CD14-positive monocyte (primary cell): ENCODE results near the gene AMELY. TPM values are rescaled to one million over a fixed set of nuclear protein-coding genes. Genes with fewer than 3 reads are reported as not detected.
"Not testable (repeated sequence)": the region's sequence is repeated elsewhere in the genome, so short reads cannot be mapped to it uniquely, and the experiment has no call there.

ENCODE experiments used
- DNase-seq, 3 donors: peaks; one replicate each; pipeline ENCODE4 v3.0.0-alpha.2; 2011 to 2022
- H2AFZ ChIP-seq: 2 replicates; pipeline ENCODE4 v1.6.0; 2012; ENCODE audit warnings: mild to moderate bottlenecking, low read depth, low read length, inconsistent platforms; ENCODE audit not compliant: insufficient read depth, poor library complexity, severe bottlenecking
- H3K27ac ChIP-seq, 2 donors: 1 replicate in 1 of 2; 2 replicates in 1 of 2; pipeline ENCODE4 v1.5.1; 2012 to 2013; ENCODE audit warnings: low read length in 2 of 2, control low read depth in 1 of 2, inconsistent platforms in 1 of 2, low read depth in 1 of 2, mild to moderate bottlenecking in 1 of 2
- H3K27me3 ChIP-seq, 2 donors: one replicate each; pipeline versions ENCODE4 v1.6.0 to v1.6.1; 2011 to 2013; ENCODE audit warnings: low read length in 2 of 2; ENCODE audit not compliant: control insufficient read depth in 2 of 2, insufficient read depth in 2 of 2
- H3K36me3 ChIP-seq, 2 donors: replicated peaks in 1 of 2; 1 replicate in 1 of 2; 2 replicates in 1 of 2; pipeline versions ENCODE4 v1.5.1 to v1.6.1; 2012 to 2013; ENCODE audit warnings: low read length in 2 of 2, control low read depth in 1 of 2, inconsistent platforms in 1 of 2, mild to moderate bottlenecking in 1 of 2; ENCODE audit not compliant: insufficient read depth in 2 of 2, control insufficient read depth in 1 of 2
- H3K4me1 ChIP-seq, 2 donors: 1 replicate in 1 of 2; 2 replicates in 1 of 2; pipeline versions ENCODE4 v1.5.1 to v1.6.1; 2012 to 2013; ENCODE audit warnings: low read length in 2 of 2, control low read depth in 1 of 2, inconsistent platforms in 1 of 2, mild to moderate bottlenecking in 1 of 2, moderate library complexity in 1 of 2; ENCODE audit not compliant: insufficient read depth in 2 of 2, control insufficient read depth in 1 of 2
- H3K4me2 ChIP-seq: replicated peaks from 2 replicates; pipeline ENCODE3; 2012; ENCODE audit warnings: low read length, moderate library complexity, mild to moderate bottlenecking; ENCODE audit not compliant: poor library complexity, severe bottlenecking; ENCODE audit errors: extremely low read depth
- H3K4me3 ChIP-seq, 3 experiments: fragments of 200-600 bp in 1 of 3; sonication (generic) in 1 of 3; replicated peaks in 1 of 3; 1 replicate in 2 of 3; 2 replicates in 1 of 3; pipeline ENCODE4 v1.5.1; 2011 to 2013; ENCODE audit warnings: low read length in 3 of 3, mild to moderate bottlenecking in 3 of 3, control low read depth in 2 of 3, low read depth in 2 of 3, inconsistent platforms in 1 of 3, moderate library complexity in 1 of 3
- H3K79me2 ChIP-seq: 2 replicates; pipeline ENCODE4 v1.6.0; 2012; ENCODE audit warnings: mild to moderate bottlenecking, control low read depth, inconsistent platforms, low read length, moderate library complexity; ENCODE audit not compliant: insufficient read depth
- H3K9ac ChIP-seq: 2 replicates; pipeline ENCODE4 v1.6.0; 2017; ENCODE audit warnings: low read length, mild to moderate bottlenecking; ENCODE audit not compliant: insufficient read depth, poor library complexity, severe bottlenecking
- H3K9me3 ChIP-seq, 2 donors: replicated peaks in 1 of 2; 1 replicate in 1 of 2; 2 replicates in 1 of 2; pipeline versions ENCODE4 v1.5.1 to v1.6.1; 2012 to 2013; ENCODE audit warnings: low read length in 2 of 2, control low read depth in 1 of 2; ENCODE audit not compliant: control insufficient read depth in 1 of 2, insufficient read depth in 1 of 2
- H4K20me1 ChIP-seq: 2 replicates; pipeline ENCODE4 v1.6.0; 2012; ENCODE audit warnings: mild to moderate bottlenecking, low read length, control low read depth, moderate library complexity; ENCODE audit not compliant: insufficient read depth
- H3K27ac Mint-ChIP-seq, 7 donors: one replicate each; pipeline ENCODE4 v1.8.0; 2020; ENCODE audit warnings: mild to moderate bottlenecking in 7 of 7, mixed read lengths in 7 of 7, moderate library complexity in 6 of 7, inconsistent platforms in 2 of 7
- H3K27me3 Mint-ChIP-seq, 3 donors: one replicate each; pipeline ENCODE4 v1.8.0; 2021 to 2022; ENCODE audit warnings: low read depth in 3 of 3, mild to moderate bottlenecking in 3 of 3, mixed read lengths in 3 of 3, moderate library complexity in 3 of 3, inconsistent platforms in 1 of 3
- H3K36me3 Mint-ChIP-seq, 2 donors: one replicate each; pipeline ENCODE4 v1.8.0; 2020; ENCODE audit warnings: mixed read lengths in 2 of 2, inconsistent platforms in 1 of 2, mild to moderate bottlenecking in 1 of 2
- H3K4me1 Mint-ChIP-seq: one replicate; pipeline ENCODE4 v1.8.0; 2020; ENCODE audit warnings: mild to moderate bottlenecking, mixed read lengths
- H3K4me3 Mint-ChIP-seq, 2 donors: one replicate each; pipeline ENCODE4 v1.8.0; 2020; ENCODE audit warnings: mild to moderate bottlenecking in 2 of 2, mixed read lengths in 2 of 2, moderate library complexity in 1 of 2
- H3K9me3 Mint-ChIP-seq, 7 donors: one replicate each; pipeline ENCODE4 v1.8.0; 2020 to 2022; ENCODE audit warnings: mixed read lengths in 7 of 7, mild to moderate bottlenecking in 6 of 7, moderate library complexity in 6 of 7, inconsistent platforms in 2 of 7
- CTCF ChIP-seq: fragments of 200-600 bp; IDR thresholded peaks from one replicate; pipeline ENCODE4 v1.8.0; 2022; ENCODE audit warnings: antibody characterized with exemption, mild to moderate bottlenecking
- WGBS: methylation state at CpG from one replicate; pipeline ENCODE4 v1.1.5; 2013; ENCODE audit warnings: missing lambda C conversion rate; ENCODE audit not compliant: insufficient coverage; 5-methylcytosine and 5-hydroxymethylcytosine counted together
- intact Hi-C, 2 donors: fragments of 100-400 bp; cut with micrococcal nuclease; formaldehyde crosslinking; loops; one replicate each; pipeline versions ENCODE4 v1.15.0 to v1.15.1; 2023
- polyA plus RNA-seq, 3 donors: library from polyadenylated mRNA; depleted of rRNA in 1 of 3; unstranded in 2 of 3; stranded (reverse) in 1 of 3; fragments of 300-500 nt in 2 of 3; fragments of >200 nt in 1 of 3; fragmentation: Illumina TruSeq in 2 of 3; gene quantifications; 1 replicate in 2 of 3; 2 replicates in 1 of 3; pipeline ENCODE4 v1.2.3, GENCODE V29; 2012 to 2021

Gene AMELY
- polyA plus RNA-seq, 3 donors, result not detected

- no peak overlapping the region for H3K27ac ChIP-seq
- peaks cover 0 to 40% of the 10 kb centered on the region in 2 donors for H3K27me3 ChIP-seq
- no peaks in the 10 kb centered on the region for H4K20me1 ChIP-seq
- H3K9me3 Mint-ChIP-seq, result peaks cover 0 to 7% (median 0%) of the 10 kb centered on the region in 7 donors
- H3K79me2 ChIP-seq, result no peaks in the 10 kb centered on the region
- peaks cover 0 to 44% (median 34%) of the 10 kb centered on the region in 3 donors for H3K27me3 Mint-ChIP-seq
- no peak for DNase-seq
- no CpG with 5 or more reads among the region's 1 CpG for WGBS
- H3K4me1 ChIP-seq, result no peaks in the 10 kb centered on the region
- H3K4me3 Mint-ChIP-seq, result no peak overlapping the region
- no peak for TF ChIP-seq CTCF
- no peak overlapping the region for H3K4me3 ChIP-seq
- no peaks in the 10 kb centered on the region for H3K36me3 ChIP-seq
- H3K9me3 ChIP-seq, result no peaks in the 10 kb centered on the region
- no peak overlapping the region for H3K9ac ChIP-seq
- no peaks in the 10 kb centered on the region for H3K4me1 Mint-ChIP-seq
- intact Hi-C loops, result no loop called here
- no peak overlapping the region for H3K4me2 ChIP-seq
- no peak overlapping the region for H2AFZ ChIP-seq
- no peaks in the 10 kb centered on the region for H3K36me3 Mint-ChIP-seq
- no peak overlapping the region for H3K27ac Mint-ChIP-seq
Observed at GRCh38 chrY:6907591-6907990, 4.0 kb downstream of the AMELY start.

GRCh38 chrY:6902116-6902515 is 9.4 kb downstream of the AMELY start:
- H3K4me1 ChIP-seq, H3K4me2 ChIP-seq, H3K4me3 ChIP-seq, H3K27me3 Mint-ChIP-seq, H4K20me1 ChIP-seq, H3K36me3 Mint-ChIP-seq, H3K36me3 ChIP-seq, H3K4me3 Mint-ChIP-seq, H3K27ac Mint-ChIP-seq, H3K79me2 ChIP-seq, H3K4me1 Mint-ChIP-seq, DNase-seq, H2AFZ ChIP-seq, H3K9ac ChIP-seq, intact Hi-C loops, H3K9me3 ChIP-seq, H3K27ac ChIP-seq, H3K9me3 Mint-ChIP-seq, H3K27me3 ChIP-seq: not testable (repeated sequence)
